GM18526 (cell line): ENCODE measurements around the gene ATG14.
A peak's percentile ranks its signal among the peaks of the same experiment; 100 is the strongest.

Experiments used
- POLR2A ChIP-seq: IDR thresholded peaks from 3 replicates; pipeline ENCODE4 v1.6.1; 2011; ENCODE audit not compliant: insufficient read length; ENCODE audit errors: extremely low read depth

Gene ATG14, protein sequence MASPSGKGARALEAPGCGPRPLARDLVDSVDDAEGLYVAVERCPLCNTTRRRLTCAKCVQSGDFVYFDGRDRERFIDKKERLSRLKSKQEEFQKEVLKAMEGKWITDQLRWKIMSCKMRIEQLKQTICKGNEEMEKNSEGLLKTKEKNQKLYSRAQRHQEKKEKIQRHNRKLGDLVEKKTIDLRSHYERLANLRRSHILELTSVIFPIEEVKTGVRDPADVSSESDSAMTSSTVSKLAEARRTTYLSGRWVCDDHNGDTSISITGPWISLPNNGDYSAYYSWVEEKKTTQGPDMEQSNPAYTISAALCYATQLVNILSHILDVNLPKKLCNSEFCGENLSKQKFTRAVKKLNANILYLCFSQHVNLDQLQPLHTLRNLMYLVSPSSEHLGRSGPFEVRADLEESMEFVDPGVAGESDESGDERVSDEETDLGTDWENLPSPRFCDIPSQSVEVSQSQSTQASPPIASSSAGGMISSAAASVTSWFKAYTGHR

DNA sequence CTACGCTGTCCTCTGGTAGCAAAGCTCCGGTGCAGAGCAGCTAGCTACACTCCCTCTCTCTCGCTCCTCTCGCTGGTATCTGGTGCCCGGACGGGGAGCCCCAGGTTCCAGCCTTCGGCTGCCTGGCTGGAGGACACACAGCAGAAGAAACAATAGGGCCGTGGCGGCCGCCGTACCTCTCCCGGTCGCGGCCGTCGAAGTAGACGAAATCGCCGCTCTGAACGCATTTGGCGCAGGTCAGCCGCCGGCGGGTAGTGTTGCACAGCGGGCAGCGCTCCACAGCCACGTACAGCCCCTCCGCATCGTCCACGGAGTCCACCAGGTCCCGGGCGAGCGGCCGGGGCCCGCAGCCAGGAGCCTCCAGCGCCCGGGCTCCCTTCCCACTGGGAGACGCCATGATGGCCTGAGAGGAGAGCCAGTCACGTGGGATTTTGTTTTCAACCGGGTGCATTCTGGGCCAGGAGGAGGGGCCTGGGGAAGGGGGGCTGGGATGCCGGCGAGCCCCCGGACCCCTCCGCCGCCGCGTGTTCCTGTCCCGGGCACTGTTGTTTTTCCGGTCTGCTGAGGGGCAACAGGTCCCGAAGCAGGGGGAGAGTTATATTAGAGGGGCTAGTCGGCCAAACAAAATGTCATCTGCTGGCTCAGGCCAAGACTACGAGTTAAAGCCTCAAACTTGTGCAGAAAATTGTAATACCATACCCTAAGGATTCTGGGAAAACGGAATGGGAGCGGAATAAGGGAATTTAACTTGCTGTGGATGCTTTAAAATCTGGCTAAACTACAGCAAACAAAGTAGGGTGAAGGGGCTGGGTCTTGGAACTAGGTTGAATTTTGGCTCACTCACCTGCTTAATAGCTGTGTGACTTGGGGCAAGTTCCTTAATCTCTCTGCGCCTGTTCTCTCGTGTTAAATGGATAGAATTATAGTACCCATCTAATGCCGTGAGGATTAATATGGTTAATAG lies at the start of gene ATG14:
TSS of gene ATG14 (minus strand) at position 405 of the 964 bp plus-strand sequence. CDS start at position 397, 8 bp downstream.
- TF ChIP-seq POLR2A, result peak; percentile 66

GRCh38 chr14:55458800-55459515 lies 47.3 kb upstream of the ATG14 start:
- no peak for TF ChIP-seq POLR2A

- no peak for TF ChIP-seq POLR2A
Measured at GRCh38 chr14:55457496-55457895, 45.9 kb upstream of the ATG14 start.

DNA sequence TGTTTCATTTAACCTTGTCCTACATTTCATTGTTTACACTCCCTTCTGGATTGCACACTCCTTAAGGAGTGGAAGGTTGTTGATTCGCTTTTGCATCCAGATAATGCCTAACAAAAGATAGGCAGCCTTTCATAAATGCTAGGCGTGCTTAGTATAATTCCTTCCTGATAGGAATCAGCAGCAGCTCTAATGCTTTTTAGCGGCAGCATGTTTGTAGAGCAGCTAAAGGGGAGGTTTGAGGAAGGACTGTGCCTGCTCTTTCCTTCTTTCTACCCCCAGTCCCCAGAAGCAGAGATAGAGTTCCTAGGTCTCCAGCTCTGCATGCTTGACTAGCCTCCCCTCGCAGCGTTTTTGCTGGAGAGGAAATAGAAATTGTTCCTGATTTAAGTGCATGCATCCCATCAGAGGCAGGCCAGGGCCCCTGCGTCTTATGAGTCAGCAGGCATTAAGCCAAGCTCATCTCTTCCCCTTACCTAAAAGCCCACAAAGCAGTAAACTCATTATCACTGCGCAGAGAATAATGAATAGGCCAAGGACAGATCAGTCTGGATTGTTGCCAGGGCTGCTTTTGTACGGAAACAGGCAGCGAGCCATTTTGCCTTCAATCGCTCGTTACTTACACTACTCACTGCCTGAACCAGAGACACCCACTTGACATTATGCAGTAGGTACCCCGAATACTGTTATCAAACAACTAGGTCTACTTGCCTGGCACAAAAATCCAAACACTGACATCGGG lies 42.8 kb upstream of the ATG14 start:
- no peak for TF ChIP-seq POLR2A

DNA sequence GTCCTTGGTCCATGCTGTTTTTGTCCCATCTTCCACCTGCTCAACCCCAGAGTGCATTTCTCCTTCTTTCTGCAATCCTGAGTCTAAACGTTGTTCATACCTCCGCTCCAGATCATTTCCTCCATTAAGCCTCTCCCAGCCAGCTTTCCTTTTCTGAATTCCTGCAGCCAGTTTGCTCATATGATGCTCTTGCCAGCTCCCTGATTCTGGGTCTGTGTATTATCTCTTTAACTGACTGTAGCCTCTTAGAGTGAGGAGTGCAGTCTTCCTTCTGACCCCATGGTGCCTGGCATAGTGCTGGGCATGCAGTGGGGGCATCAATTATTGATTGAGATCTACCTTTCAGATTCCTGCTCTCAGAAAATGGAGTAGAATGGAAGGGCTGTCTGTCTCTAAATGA lies 40.3 kb upstream of the ATG14 start:
- TF ChIP-seq POLR2A, result no peak

- no peak for TF ChIP-seq POLR2A
Measured at GRCh38 chr14:55451398-55451797, 39.8 kb upstream of the ATG14 start.

- TF ChIP-seq POLR2A, result no peak
Measured at GRCh38 chr14:55450987-55451386, 39.4 kb upstream of the ATG14 start.

DNA sequence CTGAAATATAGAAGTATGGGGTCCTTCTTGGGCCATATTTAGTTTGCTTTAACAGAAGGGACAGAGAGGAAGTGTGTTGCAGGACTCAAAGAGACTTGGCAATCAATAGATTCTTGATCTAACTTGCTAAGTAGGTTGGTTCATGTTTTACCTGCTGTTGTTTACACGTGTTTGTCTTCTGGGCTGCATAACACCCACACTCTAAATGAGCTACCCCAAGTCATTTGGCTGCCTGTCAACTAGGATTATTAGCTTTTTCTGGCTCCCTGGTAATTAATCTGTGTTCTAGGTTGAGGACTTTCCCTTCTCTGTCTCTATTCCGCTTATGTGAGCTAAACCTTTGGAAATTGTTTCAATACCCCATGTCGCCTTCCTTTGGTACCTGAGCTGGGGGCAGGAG lies 38.9 kb upstream of the ATG14 start:
- TF ChIP-seq POLR2A, result no peak

GRCh38 chr14:55450124-55450523 lies 38.5 kb upstream of the ATG14 start:
- TF ChIP-seq POLR2A, result no peak

GRCh38 chr14:55449116-55449515 lies 37.5 kb upstream of the ATG14 start:
- TF ChIP-seq POLR2A, result no peak

GRCh38 chr14:55448141-55448614 lies 36.5 kb upstream of the ATG14 start:
- TF ChIP-seq POLR2A, result no peak

- no peak for TF ChIP-seq POLR2A
Measured at GRCh38 chr14:55446833-55447232, 35.2 kb upstream of the ATG14 start.

DNA sequence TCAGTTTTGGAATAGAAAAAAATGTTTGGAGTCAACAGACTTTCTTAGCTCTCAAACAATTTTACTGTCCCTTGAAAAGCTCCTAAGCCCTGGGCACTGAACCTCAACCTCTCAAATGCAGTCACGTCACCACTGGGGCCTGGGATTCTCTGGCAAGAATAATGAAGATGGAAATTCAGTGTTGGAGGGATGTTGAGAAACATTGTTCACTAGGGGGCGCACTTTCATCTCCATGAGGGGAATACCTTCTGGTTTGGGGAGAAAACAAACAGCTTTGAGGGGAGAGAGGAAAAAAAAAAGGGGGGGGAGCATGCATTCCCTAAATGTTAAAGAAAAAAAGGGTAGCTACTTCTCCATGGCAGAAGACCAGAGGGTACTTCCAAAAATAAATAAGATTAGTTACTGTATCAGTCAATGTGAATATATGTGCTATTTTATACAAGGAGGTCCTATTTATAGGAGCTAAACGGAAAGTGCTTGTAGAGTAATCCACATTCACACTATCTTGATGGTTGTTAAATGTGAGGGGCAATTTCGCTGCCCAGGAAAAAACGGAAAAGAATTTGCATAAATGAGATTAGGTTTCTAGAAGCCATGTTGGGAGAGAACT lies 34.6 kb upstream of the ATG14 start:
- no peak for TF ChIP-seq POLR2A

- no peak for TF ChIP-seq POLR2A
Measured at GRCh38 chr14:55441286-55441685, 29.7 kb upstream of the ATG14 start.
